ENCODE results near the gene ATP8B4. TPM values are rescaled to one million over a fixed set of nuclear protein-coding genes. Genes with fewer than 3 reads are reported as not detected.

The ATP8B4 gene
- polyA plus RNA-seq, 1 donor from 2014 or later = not detected

GRCh38 chr15:49860101-49860500, 258.9 kb downstream of the ATP8B4 start:
- no peaks in the 10 kb centered on the region for H3K9me3 Mint-ChIP-seq
- H3K36me3 Mint-ChIP-seq = no peaks in the 10 kb centered on the region
- no peak overlapping the region for H3K4me3 Mint-ChIP-seq
- no peak overlapping the region for H3K27ac Mint-ChIP-seq
- H3K4me1 Mint-ChIP-seq = no peaks in the 10 kb centered on the region
- peaks cover 1% of the 10 kb centered on the region for H3K27me3 Mint-ChIP-seq

DNA sequence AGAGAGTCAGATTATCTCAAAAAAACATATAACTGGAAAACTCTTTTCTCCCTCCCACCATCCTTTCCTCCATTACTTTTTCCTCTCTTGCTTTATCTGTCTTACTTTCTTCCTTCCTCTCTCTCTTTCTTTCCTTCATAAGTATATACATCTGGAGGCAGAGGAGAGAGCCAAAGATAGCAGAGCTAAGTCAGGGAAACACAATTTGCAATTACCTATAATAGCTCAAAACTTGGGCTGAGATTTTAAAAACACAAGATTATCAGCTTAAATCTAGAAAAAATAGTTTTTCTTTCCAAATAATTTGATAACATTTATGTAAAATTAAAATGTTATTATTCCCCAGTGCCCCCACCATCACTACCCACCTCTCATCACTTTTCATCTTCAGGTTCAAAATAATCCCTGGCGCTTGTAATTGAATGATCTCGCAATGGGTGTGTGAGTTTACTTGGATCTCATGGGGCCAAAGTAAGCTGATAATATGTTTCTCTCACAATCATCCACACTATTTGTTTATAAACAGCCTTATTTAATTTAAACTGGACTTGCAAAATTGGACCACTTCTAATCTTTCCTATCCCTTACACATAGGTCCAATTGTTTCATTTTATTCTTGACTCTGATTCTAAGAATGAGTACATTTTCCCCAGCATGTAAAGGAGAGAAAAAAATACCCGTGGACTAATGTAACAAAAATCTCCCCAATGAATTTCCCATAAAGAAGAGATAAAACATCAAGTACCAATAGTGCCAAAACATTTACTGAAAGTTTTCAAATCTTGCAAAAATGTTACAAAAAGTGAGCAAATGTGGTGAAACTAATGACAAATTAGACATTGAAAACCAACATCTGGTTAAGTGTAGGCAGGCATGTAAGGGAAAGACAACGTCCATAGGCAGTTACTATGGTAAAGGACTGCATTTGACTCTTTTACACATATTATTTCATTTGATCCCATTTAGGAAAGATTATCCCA, 261.2 kb downstream of the ATP8B4 start:
- no peak overlapping the region for H3K4me3 Mint-ChIP-seq
- peaks cover 1% of the 10 kb centered on the region for H3K27me3 Mint-ChIP-seq
- no peaks in the 10 kb centered on the region for H3K4me1 Mint-ChIP-seq
- no peaks in the 10 kb centered on the region for H3K36me3 Mint-ChIP-seq
- no peak overlapping the region for H3K27ac Mint-ChIP-seq
- H3K9me3 Mint-ChIP-seq = no peaks in the 10 kb centered on the region

GRCh38 chr15:49855917-49856637, 263.0 kb downstream of the ATP8B4 start:
- Mint-ChIP-seq H3K4me1 (no peaks in the 10 kb centered on the region), H3K9me3 (peaks cover 0 to 3% (median under 1%) of the 10 kb centered on the region in 3 donors), H3K4me3 (no peak overlapping the region), H3K27me3 (peaks cover 1% of the 10 kb centered on the region), H3K27ac (no peak overlapping the region), H3K36me3 (no peaks in the 10 kb centered on the region)

GRCh38 chr15:49852756-49853155, 266.3 kb downstream of the ATP8B4 start:
- no peak overlapping the region for H3K27ac Mint-ChIP-seq
- peaks cover 4 to 17% (median 8%) of the 10 kb centered on the region in 3 donors for H3K9me3 Mint-ChIP-seq
- H3K27me3 Mint-ChIP-seq = peaks cover 1% of the 10 kb centered on the region
- no peak overlapping the region for H3K4me3 Mint-ChIP-seq
- H3K36me3 Mint-ChIP-seq = peaks cover 1% of the 10 kb centered on the region
- H3K4me1 Mint-ChIP-seq = no peaks in the 10 kb centered on the region

DNA sequence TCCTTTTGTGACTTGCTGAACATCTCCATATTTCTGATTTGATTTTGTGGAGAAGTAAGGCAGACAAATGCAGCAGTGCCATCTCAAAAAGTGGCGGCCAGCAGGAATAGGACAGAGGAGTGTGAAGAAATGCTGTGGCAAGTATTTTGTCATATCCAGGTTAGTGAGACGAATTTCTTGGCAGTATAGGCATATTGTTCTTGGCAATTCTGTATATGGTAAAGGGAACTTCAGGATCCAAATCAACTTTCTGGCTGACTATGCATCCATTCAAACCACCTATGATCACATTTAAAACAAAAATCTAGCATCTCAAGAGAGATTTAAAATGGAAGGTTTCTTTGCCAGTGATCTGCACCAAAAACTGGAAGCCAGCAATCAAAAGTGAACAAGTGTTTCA, 270.2 kb downstream of the ATP8B4 start:
- Mint-ChIP-seq H3K27ac (no peak overlapping the region), H3K4me1 (no peaks in the 10 kb centered on the region), H3K36me3 (peaks cover 1% of the 10 kb centered on the region), H3K4me3 (no peak overlapping the region), H3K27me3 (no peaks in the 10 kb centered on the region), H3K9me3 (peaks cover 4 to 17% (median 8%) of the 10 kb centered on the region in 3 donors)

GRCh38 chr15:49848282-49848724, 270.7 kb downstream of the ATP8B4 start:
- H3K9me3 Mint-ChIP-seq = peaks cover 4 to 17% (median 8%) of the 10 kb centered on the region in 3 donors
- H3K27ac Mint-ChIP-seq = no peak overlapping the region
- no peaks in the 10 kb centered on the region for H3K27me3 Mint-ChIP-seq
- H3K4me3 Mint-ChIP-seq = no peak overlapping the region
- no peaks in the 10 kb centered on the region for H3K4me1 Mint-ChIP-seq
- H3K36me3 Mint-ChIP-seq = peaks cover 1% of the 10 kb centered on the region

- Mint-ChIP-seq H3K4me1 (no peaks in the 10 kb centered on the region), H3K27ac (no peak overlapping the region), H3K36me3 (peaks cover 1% of the 10 kb centered on the region), H3K9me3 (peaks cover 6 to 17% (median 8%) of the 10 kb centered on the region in 3 donors), H3K4me3 (no peak overlapping the region), H3K27me3 (no peaks in the 10 kb centered on the region)
Observed at GRCh38 chr15:49847423-49848281, 271.4 kb downstream of the ATP8B4 start.

- H3K36me3 Mint-ChIP-seq = no peaks in the 10 kb centered on the region
- no peak overlapping the region for H3K4me3 Mint-ChIP-seq
Observed at GRCh38 chr15:49844390-49844789, 274.6 kb downstream of the ATP8B4 start.

DNA sequence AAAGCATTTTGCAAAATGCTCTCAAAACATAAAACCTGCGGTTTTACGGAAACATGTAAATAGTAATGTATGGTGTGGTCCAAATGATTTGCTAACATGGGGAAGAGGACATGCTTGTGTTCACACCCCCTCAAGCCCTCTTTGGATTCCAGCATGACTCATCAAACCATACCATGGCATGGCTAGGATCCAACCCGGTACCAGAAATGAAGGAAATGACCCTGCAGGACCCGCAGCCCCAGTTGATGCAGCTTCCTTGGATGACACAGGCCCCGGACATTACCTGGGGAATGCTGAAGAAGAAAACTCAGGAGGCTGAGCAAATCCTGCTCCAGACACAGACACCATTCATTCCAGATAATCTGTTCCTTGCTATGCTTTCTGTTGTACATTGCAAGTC, 275.3 kb downstream of the ATP8B4 start:
- peaks cover 2 to 5% (median 2%) of the 10 kb centered on the region in 3 donors for H3K9me3 Mint-ChIP-seq
- H3K36me3 Mint-ChIP-seq = peaks cover 2% of the 10 kb centered on the region
- H3K4me3 Mint-ChIP-seq = no peak overlapping the region
- H3K27me3 Mint-ChIP-seq = no peaks in the 10 kb centered on the region
- H3K4me1 Mint-ChIP-seq = no peaks in the 10 kb centered on the region
- H3K27ac Mint-ChIP-seq = no peak overlapping the region

More at GRCh38 chr15:49844390-49844789, 274.6 kb downstream of the ATP8B4 start:
- Mint-ChIP-seq H3K27ac (no peak overlapping the region), H3K27me3 (no peaks in the 10 kb centered on the region), H3K9me3 (peaks cover 2 to 5% (median 2%) of the 10 kb centered on the region in 3 donors), H3K4me1 (no peaks in the 10 kb centered on the region)

DNA sequence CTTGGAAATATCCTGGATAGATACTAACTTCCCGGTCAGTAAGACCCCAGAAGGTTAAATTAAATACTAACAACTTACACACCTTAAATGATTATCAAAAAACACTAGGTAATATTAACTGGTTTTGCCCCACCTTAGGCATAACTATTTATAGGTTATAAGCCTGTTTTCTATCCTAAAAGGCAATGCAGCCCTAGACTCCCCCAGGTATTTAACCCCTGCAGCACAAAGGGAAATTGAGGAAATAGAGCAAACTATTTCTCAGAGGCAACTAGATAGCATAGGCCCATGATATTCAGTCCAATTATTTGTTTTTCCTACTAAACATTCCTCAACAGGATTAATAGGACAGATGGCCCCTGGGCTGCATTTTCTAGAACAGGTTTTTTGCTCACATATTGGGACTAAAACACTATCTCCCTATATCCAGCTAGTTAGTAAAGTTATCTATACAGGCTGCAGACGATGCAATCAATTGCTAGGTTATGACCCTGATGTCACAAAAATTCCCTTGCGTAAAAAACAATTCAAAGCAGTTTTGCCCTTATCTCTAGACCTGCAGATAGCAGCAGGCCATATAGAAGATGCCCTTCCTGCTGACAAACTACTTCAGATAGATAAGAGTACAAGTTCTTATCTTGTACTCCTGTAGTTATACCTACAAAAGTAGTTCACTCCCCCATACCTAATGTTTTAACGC, 276.9 kb downstream of the ATP8B4 start:
- no peak overlapping the region for H3K4me3 Mint-ChIP-seq
- H3K27ac Mint-ChIP-seq = no peak overlapping the region
- peaks cover 2 to 5% (median 5%) of the 10 kb centered on the region in 3 donors for H3K9me3 Mint-ChIP-seq
- peaks cover 2% of the 10 kb centered on the region for H3K36me3 Mint-ChIP-seq
- H3K27me3 Mint-ChIP-seq = no peaks in the 10 kb centered on the region
- H3K4me1 Mint-ChIP-seq = no peaks in the 10 kb centered on the region

GRCh38 chr15:49832511-49832910, 286.5 kb downstream of the ATP8B4 start:
- Mint-ChIP-seq H3K36me3 (no peaks in the 10 kb centered on the region), H3K4me1 (no peaks in the 10 kb centered on the region), H3K4me3 (no peak overlapping the region), H3K27me3 (no peaks in the 10 kb centered on the region), H3K9me3 (peaks cover 0 to 4% (median 0%) of the 10 kb centered on the region in 3 donors), H3K27ac (no peak overlapping the region)

GRCh38 chr15:49831206-49831965, 287.6 kb downstream of the ATP8B4 start:
- Mint-ChIP-seq H3K4me3 (no peak overlapping the region), H3K4me1 (no peaks in the 10 kb centered on the region), H3K9me3 (peaks cover 0 to 3% (median 0%) of the 10 kb centered on the region in 3 donors), H3K27ac (no peak overlapping the region), H3K27me3 (no peaks in the 10 kb centered on the region), H3K36me3 (no peaks in the 10 kb centered on the region)

DNA sequence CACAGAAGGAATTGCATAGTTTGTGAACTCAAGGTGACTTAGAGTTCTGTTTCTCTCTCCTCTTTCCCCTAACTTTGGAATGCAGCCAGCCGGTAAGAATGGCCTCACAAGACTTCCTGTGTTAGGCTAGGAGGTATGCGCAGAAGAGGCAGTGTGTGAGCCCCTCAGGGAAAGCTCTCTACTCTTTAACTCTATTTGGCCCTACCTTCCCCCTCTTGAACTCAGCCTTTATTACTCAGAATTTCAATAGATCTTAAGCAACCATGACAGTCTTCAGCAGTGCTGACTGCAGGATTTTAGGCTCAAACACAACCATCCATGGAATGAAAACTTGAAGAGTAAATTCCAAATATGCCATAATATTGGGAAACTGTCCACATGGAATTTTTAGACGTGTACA, 288.6 kb downstream of the ATP8B4 start:
- H3K4me1 Mint-ChIP-seq = no peaks in the 10 kb centered on the region
- H3K27me3 Mint-ChIP-seq = no peaks in the 10 kb centered on the region
- H3K9me3 Mint-ChIP-seq = no peaks in the 10 kb centered on the region
- no peak overlapping the region for H3K4me3 Mint-ChIP-seq
- H3K27ac Mint-ChIP-seq = no peak overlapping the region
- no peaks in the 10 kb centered on the region for H3K36me3 Mint-ChIP-seq

Data from IgD-negative memory B cell (primary cell).